Activated CD8-positive, alpha-beta T cell treated with anti-CD3 and anti-CD28 coated beads for 36 hours (primary cell): ENCODE data around the gene SCRG1. TPM values are rescaled to one million over a fixed set of nuclear protein-coding genes. Genes with fewer than 3 reads are reported as not detected.
A peak's percentile ranks its signal among the peaks of the same experiment; 100 is the strongest.

Source experiments
- ATAC-seq: fragments of 200-7000 bp; cut with Tn5 transposase; one replicate; pipeline ENCODE4 v1.10.0; 2021; ENCODE audit warnings: mild to moderate bottlenecking, moderate library complexity
- CTCF ChIA-PET: fragments of 350-600 bp; sonication (Branson Sonifier 250); formaldehyde crosslinking; loops from one replicate; lab custom pipeline; 2021; ENCODE audit warnings: antibody characterized with exemption; lab: Charles Lee
- POLR2A ChIA-PET: fragments of 350-600 bp; sonication (Branson Sonifier 250); formaldehyde crosslinking; loops from one replicate; lab custom pipeline; 2021; ENCODE audit warnings: antibody characterized with exemption; lab: Charles Lee
- DNase-seq: peaks from one replicate; pipeline ENCODE4 v3.0.0-alpha.2; 2020
- H3K27ac Mint-ChIP-seq: one replicate; pipeline ENCODE4 v1.8.0; 2021; ENCODE audit warnings: mild to moderate bottlenecking, mixed read lengths
- H3K27me3 Mint-ChIP-seq: one replicate; pipeline ENCODE4 v1.8.0; 2021; ENCODE audit warnings: mixed read lengths
- H3K36me3 Mint-ChIP-seq: one replicate; pipeline ENCODE4 v1.8.0; 2021; ENCODE audit warnings: low read depth, mixed read lengths
- H3K4me1 Mint-ChIP-seq: one replicate; pipeline ENCODE4 v1.8.0; 2021; ENCODE audit warnings: low read depth, mixed read lengths
- H3K4me3 Mint-ChIP-seq: one replicate; pipeline ENCODE4 v1.8.0; 2021; ENCODE audit warnings: mild to moderate bottlenecking, moderate library complexity, mixed read lengths
- H3K9me3 Mint-ChIP-seq: one replicate; pipeline ENCODE4 v1.8.0; 2021; ENCODE audit warnings: mixed read lengths
- intact Hi-C: fragments of 100-400 bp; cut with micrococcal nuclease; formaldehyde crosslinking; loops from one replicate; pipeline ENCODE4 v1.10.0; 2022
- total RNA-seq, 2 experiments: library from RNA; stranded (reverse); gene quantifications; one replicate each; pipeline ENCODE4 v1.2.3, GENCODE V29; 2021
- TF ChIP-seq, protein P1 (sequence below): fragments of 200-600 bp; IDR thresholded peaks from one replicate; pipeline ENCODE4 v1.8.0; 2022; ENCODE audit warnings: antibody characterized with exemption, mild to moderate bottlenecking

The SCRG1 gene
- total RNA-seq, 2 experiments from 2014 or later: not detected

DNA sequence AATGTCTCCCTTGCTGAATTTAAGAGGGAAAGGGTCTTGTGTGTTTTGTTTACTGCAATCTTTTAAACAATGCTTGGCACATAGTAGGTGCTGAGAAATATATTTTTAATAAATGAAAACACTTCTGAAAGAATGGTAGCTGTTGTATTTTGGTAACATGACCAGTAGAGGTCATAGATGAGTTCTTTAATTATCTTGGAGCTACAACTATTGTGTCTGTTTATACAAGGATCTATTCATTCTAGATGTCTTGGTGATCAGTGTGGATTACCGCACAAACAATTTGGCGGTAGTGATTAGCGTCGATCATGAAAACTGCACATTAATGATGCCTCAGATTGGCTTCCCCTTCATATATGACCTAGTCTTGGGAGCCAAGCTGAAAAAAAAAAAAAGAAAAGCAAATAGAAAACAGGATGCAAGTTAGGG, 21.4 kb upstream of the SCRG1 start:
- no peak for DNase-seq
- Mint-ChIP-seq H3K4me3 (no peak overlapping the region), H3K9me3 (no peaks in the 10 kb centered on the region), H3K27me3 (no peaks in the 10 kb centered on the region), H3K4me1 (peaks cover 6% of the 10 kb centered on the region), H3K36me3 (no peaks in the 10 kb centered on the region), H3K27ac (no peak overlapping the region)
- ChIA-PET CTCF (interaction anchor here (0.7 to 3.5 kb wide), 26 partner anchors 9 to 894 kb away, joined by 3 to 29 read pairs (median 5); no protein-coding TSS in a partner anchor), POLR2A (interaction anchor here (0.6 kb wide), 1 partner anchor 86 kb away, joined by 3 read pairs; no protein-coding TSS in a partner anchor)
- TF ChIP-seq, protein P1, sequence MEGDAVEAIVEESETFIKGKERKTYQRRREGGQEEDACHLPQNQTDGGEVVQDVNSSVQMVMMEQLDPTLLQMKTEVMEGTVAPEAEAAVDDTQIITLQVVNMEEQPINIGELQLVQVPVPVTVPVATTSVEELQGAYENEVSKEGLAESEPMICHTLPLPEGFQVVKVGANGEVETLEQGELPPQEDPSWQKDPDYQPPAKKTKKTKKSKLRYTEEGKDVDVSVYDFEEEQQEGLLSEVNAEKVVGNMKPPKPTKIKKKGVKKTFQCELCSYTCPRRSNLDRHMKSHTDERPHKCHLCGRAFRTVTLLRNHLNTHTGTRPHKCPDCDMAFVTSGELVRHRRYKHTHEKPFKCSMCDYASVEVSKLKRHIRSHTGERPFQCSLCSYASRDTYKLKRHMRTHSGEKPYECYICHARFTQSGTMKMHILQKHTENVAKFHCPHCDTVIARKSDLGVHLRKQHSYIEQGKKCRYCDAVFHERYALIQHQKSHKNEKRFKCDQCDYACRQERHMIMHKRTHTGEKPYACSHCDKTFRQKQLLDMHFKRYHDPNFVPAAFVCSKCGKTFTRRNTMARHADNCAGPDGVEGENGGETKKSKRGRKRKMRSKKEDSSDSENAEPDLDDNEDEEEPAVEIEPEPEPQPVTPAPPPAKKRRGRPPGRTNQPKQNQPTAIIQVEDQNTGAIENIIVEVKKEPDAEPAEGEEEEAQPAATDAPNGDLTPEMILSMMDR: peak; percentile 42
- no peak for ATAC-seq
- intact Hi-C loops: loop anchor here (2.0 kb wide), 1 partner anchor 74 kb away; no protein-coding TSS in a partner anchor

DNA sequence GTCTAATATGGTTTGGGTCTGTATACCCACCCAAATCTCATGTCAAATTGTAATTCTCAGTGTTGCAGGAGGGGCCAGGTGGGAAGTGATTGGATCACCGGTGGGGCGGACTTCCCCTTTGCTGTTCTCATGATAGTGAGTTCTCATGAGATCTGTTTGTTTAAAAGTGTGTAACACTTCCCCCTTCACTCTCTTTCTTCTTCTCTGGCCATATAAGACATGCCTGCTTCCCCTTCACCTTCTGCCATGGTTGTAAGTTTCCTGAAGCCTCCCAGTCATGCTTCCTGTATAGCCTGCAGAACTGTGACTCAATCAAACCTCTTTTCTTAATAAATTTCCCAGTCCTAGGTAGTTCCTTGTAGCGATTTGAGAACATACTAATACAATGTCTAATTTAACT, 19.7 kb upstream of the SCRG1 start:
- Mint-ChIP-seq H3K4me3 (no peak overlapping the region), H3K4me1 (peaks cover 2% of the 10 kb centered on the region), H3K9me3 (no peaks in the 10 kb centered on the region), H3K27ac (no peak overlapping the region), H3K36me3 (no peaks in the 10 kb centered on the region), H3K27me3 (no peaks in the 10 kb centered on the region)
- CTCF ChIA-PET: interaction anchor here (1.1 to 8.8 kb wide), 8 partner anchors 19 to 405 kb away, joined by 3 to 91 read pairs (median 4); partner anchors contain the start of genes HMGB2 and SAP30
- ATAC-seq: no peak
- TF ChIP-seq, protein P1: no peak
- POLR2A ChIA-PET: no interaction called here
- no peak for DNase-seq
- intact Hi-C loops: loop anchor here (5.0 kb wide), 1 partner anchor 406 kb away; no protein-coding TSS in a partner anchor

DNA sequence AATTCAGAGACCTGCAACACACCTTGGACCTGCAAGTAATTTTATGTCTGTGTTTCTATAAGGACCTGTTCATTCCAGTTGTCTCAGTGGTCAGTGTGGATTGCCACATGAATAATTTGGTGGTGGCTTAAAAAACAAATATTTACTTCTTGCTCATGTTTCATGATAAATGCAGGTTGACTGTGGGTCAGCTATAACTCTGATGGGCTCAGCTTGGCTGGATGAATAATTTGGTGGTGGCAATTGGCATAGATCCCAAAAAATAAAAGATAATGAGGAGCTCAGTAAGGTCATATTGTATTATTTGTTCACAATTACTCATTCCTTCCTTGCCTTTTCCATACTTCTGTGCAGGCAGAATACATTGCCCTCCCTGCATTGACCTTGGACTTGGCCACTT, 18.9 kb upstream of the SCRG1 start:
- TF ChIP-seq, protein P1: no peak
- no peak for ATAC-seq
- H3K27me3 Mint-ChIP-seq: no peaks in the 10 kb centered on the region
- H3K4me3 Mint-ChIP-seq: no peak overlapping the region
- DNase-seq: no peak
- H3K9me3 Mint-ChIP-seq: no peaks in the 10 kb centered on the region
- peaks cover 2% of the 10 kb centered on the region for H3K4me1 Mint-ChIP-seq
- intact Hi-C loops: loop anchor here (1.0 to 5.0 kb wide), 2 partner anchors 100 to 406 kb away; no protein-coding TSS in a partner anchor
- CTCF ChIA-PET: interaction anchor here (0.7 to 8.8 kb wide), 10 partner anchors 10 to 404 kb away, joined by 3 to 91 read pairs (median 4); partner anchors contain the start of genes SAP30 and SCRG1
- POLR2A ChIA-PET: no interaction called here
- H3K27ac Mint-ChIP-seq: no peak overlapping the region
- H3K36me3 Mint-ChIP-seq: no peaks in the 10 kb centered on the region

DNA sequence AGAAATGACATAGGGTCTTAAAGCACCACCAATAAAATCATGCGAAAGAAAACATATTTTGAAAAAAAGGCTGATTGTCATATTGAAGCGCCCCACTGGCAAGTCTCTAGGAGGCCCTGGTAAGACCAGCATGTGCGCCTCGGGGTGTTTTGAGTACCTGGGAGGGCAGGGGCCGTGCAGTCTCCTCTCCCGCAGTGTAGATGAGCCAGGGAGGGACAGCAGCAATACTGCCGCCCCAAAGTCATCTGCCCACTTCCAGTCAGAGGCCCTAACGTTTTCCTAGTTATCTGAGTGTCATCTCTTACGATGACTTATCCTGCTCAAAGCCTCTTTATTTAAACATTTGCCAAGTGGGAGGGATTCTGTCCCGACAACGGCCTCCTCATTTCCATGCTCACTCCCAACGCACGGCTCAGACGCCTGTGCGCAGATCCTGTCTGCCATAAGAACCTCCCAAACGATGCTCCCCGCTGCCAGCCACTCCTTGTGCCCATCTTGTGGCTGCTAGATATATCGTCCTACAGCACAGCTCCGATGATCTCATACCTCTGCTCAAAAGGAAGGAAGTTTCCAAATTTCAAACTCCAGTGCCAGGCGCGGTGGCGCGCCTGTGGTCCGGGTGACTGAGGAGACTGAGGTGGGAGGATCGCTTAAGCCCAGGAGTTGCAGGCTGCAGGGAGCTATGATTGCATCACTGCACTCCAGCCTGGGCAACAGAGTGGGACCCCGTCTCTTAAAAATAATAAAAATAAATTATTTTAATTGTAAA, 17.2 kb upstream of the SCRG1 start:
- Mint-ChIP-seq H3K36me3 (no peaks in the 10 kb centered on the region), H3K4me1 (peaks cover 2% of the 10 kb centered on the region), H3K4me3 (no peak overlapping the region), H3K27ac (no peak overlapping the region), H3K27me3 (no peaks in the 10 kb centered on the region), H3K9me3 (no peaks in the 10 kb centered on the region)
- ChIA-PET CTCF (interaction anchor here (0.7 to 8.8 kb wide), 14 partner anchors 9 to 822 kb away, joined by 3 to 91 read pairs (median 3); no protein-coding TSS in a partner anchor), POLR2A (no interaction called here)
- ATAC-seq: no peak
- intact Hi-C loops: loop anchor here (5.0 kb wide), 1 partner anchor 404 kb away; no protein-coding TSS in a partner anchor
- DNase-seq: no peak
- TF ChIP-seq, protein P1: no peak
